ENCODE measurements around the gene NOP14.

NOP14 gene

GRCh38 chr4:2888886-2889285 is 74.3 kb downstream of the NOP14 start:
- Mint-ChIP-seq H3K27me3 (ENCODE audit: low read depth) (no peaks in the 10 kb centered on the region), H3K9me3 (no peaks in the 10 kb centered on the region), H3K36me3 (ENCODE audit: low read depth) (peaks cover 39% of the 10 kb centered on the region), H3K4me1 (ENCODE audit: low read depth) (peaks cover 1% of the 10 kb centered on the region), H3K27ac (no peak overlapping the region), H3K4me3 (no peak overlapping the region)
- no peak for DNase-seq (ENCODE audit: low spot score)
